ENCODE measurements around the gene AHRR.
"Not testable (repeated sequence)": the region's sequence is repeated elsewhere in the genome, so short reads cannot be mapped to it uniquely, and the experiment has no call there.

Gene AHRR

DNA sequence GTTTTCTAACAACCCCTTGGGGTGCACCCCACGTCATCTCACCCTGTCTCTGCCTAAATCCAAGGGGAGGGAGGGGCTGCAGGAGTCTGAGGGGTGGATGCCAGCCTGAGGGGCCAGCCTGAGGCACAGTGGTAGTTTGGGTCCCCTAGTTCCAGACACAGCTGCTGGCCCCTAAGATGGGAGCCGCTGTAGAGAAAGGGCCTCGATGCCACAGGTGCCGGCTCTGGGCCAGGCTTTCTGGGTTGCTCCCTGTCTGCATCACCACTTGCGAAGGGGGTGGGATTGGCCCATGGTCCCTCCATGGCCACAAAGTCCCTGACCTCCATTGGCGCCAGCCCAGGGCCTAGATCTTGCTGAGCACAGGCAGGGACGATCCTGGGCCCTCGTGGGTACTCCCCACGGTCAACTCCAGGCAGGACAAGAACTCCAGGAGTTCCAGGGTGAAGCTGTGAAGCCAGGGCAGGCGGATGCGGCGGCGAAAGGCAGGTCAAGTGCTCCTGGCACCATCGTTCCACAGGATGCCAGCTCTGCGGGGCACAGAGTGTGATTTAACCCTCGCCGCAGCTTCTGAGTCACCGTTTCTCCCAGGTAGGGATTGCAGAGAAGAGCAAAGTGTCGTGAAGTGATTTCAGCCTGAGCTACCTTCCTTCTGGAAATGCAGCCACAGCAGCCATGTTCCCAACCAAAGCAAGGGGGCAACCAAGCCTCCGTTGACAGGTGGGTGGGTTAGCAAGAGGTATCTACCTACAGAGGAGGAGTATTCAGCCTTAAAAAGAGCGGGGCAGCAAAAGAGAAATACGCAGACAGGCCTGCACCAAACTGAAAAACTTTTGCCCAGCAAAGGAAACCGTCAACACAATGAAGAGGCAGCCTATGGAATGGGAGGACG is 79.9 kb downstream of the AHRR start:
- H3K4me3 ChIP-seq (ENCODE audit: low read depth, low read length), result no peak overlapping the region
- TF ChIP-seq, protein P1, sequence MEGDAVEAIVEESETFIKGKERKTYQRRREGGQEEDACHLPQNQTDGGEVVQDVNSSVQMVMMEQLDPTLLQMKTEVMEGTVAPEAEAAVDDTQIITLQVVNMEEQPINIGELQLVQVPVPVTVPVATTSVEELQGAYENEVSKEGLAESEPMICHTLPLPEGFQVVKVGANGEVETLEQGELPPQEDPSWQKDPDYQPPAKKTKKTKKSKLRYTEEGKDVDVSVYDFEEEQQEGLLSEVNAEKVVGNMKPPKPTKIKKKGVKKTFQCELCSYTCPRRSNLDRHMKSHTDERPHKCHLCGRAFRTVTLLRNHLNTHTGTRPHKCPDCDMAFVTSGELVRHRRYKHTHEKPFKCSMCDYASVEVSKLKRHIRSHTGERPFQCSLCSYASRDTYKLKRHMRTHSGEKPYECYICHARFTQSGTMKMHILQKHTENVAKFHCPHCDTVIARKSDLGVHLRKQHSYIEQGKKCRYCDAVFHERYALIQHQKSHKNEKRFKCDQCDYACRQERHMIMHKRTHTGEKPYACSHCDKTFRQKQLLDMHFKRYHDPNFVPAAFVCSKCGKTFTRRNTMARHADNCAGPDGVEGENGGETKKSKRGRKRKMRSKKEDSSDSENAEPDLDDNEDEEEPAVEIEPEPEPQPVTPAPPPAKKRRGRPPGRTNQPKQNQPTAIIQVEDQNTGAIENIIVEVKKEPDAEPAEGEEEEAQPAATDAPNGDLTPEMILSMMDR (IDR thresholded peaks at IDR 0.05; ENCODE audit: insufficient read depth, low read depth, low read length, missing control alignments), result no peak
- no peak for DNase-seq (ENCODE audit: low read depth)

DNA sequence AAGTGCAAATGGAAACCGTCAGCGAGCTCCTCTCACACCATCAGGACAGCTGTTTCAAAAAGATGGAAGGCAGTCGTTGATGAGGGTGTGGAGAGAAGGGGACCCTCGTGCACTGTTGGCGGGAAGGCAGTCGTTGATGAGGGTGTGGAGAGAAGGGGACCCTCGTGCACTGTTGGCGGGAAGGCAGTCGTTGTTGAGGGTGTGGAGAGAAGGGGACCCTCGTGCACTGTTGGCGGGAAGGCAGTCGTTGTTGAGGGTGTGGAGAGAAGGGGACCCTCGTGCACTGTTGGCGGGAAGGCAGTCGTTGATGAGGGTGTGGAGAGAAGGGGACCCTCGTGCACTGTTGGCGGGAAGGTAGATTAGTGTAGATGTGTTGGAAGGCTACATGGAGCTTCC is 80.7 kb downstream of the AHRR start:
- DNase-seq (ENCODE audit: low read depth), result not testable (repeated sequence)

DNA sequence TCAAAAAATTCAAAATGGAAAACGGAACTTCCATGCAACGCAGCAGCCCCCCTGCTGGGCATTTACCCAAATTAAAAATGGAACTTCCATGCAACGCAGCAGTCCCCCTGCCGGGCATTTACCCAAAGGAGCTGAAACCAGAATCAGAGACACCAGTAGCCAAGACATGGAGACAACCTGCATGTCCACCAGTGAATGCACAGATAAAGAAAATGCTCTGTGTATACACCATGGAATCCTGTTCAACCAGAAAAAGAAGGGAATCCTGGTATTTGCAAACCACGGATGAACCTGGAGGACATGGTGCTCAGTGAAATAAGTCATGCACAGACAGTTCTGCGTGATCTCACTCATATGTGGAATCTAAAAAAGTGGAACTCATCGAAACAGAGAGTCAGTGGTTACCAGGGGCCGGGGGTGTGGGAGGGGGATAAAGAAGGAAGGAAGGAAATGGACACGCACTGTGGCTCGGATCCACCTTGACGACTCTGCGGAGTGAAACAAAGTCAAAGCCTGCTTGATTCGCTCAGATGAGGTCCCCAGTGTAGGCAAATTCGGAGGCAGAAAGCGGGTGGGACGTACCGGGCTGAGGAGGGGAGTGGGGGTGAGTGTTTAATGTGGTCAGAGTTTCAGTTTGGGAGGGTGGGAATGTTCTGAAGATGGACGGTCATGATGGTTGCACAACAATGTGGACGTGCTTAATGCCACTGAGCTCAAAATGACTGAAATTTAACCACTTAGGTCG is 81.3 kb downstream of the AHRR start:
- TF ChIP-seq, protein P1 (IDR thresholded peaks at IDR 0.05; ENCODE audit: insufficient read depth, low read depth, low read length, missing control alignments), result no peak
- peak; percentile 92 for DNase-seq (ENCODE audit: low read depth)
- H3K4me3 ChIP-seq (ENCODE audit: low read depth, low read length), result no peak overlapping the region

More for the DNA sequence above, 80.7 kb downstream of the AHRR start:
- not testable (repeated sequence) for H3K4me3 ChIP-seq (ENCODE audit: low read depth, low read length)

DNA sequence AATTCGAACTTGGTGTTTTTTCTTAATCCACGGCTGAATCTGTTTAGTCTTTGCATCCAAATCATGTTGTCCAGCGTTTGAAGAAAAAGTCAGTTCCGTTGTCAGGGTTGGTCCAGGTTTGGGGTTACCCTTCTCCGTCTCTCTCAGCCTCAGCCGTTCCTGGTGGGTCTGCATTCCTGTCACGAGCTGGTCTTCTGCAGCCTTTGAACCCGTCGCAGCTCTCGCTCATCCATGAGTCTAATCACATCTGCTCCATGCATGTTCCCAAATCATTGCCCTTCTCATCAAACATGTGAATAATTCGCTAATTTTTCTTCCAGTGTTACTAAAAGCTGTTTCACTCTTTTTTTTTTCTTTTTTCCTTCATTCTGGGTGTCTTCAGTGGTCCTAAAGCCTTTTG is 82.5 kb downstream of the AHRR start:
- TF ChIP-seq, protein P1 (IDR thresholded peaks at IDR 0.05; ENCODE audit: insufficient read depth, low read depth, low read length, missing control alignments), result no peak
- H3K4me3 ChIP-seq (ENCODE audit: low read depth, low read length), result no peak overlapping the region
- no peak for DNase-seq (ENCODE audit: low read depth)

DNA sequence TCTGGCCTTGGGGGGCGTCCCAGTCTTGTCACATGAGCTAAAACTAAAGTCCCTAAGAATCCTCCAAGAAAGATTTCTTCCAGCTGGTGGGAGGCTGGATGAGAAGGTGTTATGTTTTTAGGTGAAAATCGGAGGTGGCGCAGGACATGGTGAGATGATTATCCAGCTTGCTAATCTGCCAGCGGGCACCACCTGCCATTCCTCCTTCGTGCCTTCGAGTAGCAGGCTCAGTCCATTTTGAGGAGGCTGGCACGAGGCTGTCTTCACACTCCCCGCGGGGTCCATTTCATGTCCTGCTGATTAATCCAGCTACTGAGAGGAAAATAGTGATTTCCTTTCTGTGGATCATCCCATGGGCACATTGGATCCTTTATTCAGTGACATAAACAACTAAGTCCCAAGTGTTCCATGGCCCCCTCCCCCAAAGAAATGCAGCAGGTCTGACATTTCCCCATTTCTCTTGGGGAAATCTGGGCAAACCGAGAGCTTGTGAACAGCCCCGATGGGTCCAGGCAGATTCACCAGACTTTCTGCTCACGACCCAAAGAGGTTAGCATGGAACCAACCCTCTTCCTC is 83.2 kb downstream of the AHRR start:
- no peak for DNase-seq (ENCODE audit: low read depth)
- TF ChIP-seq, protein P1 (IDR thresholded peaks at IDR 0.05; ENCODE audit: insufficient read depth, low read depth, low read length, missing control alignments), result no peak
- H3K4me3 ChIP-seq (ENCODE audit: low read depth, low read length), result no peak overlapping the region

DNA sequence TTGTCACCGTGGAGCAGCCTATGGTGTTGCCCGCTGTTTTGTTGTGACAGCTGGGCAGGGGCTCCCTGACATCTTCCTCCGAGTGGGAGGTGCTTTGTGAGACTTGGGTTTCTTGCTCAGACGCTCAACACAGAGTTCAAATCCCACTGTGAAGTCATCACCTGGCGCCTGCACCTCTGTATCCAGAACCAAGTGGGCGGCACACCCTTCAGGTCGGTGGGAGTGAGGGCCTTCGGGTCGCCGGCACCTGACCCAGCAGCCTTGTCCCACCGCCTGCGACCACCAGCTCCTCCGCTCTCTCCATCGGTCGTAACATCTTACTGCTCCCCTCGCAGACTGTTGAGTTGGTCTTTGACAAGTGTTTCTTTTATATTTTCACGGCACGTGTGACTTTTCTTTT is 83.9 kb downstream of the AHRR start:
- H3K4me3 ChIP-seq (ENCODE audit: low read depth, low read length), result no peak overlapping the region
- DNase-seq (ENCODE audit: low read depth), result no peak
- TF ChIP-seq, protein P1 (IDR thresholded peaks at IDR 0.05; ENCODE audit: insufficient read depth, low read depth, low read length, missing control alignments), result no peak

DNA sequence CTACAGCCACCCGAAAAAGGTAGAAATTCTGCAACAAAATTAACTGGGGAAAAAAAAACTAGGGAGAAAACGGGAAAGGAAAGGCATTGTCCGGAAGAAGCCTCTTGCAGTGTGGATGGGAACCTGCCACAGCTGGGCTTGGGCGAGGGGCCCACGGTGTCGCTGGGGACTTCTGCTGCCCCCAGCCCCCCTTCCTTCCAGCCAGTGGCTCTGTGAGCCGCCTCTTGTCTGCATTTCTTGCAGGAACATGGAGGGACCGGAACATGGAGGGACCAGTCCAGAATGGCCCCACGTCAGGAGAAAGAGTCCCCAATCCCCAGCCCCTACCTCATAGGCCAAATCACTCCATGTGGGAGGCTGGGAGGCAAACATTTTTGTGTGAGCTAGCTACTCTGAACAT is 84.5 kb downstream of the AHRR start:
- no peak for DNase-seq (ENCODE audit: low read depth)
- no peak overlapping the region for H3K4me3 ChIP-seq (ENCODE audit: low read depth, low read length)
- TF ChIP-seq, protein P1 (IDR thresholded peaks at IDR 0.05; ENCODE audit: insufficient read depth, low read depth, low read length, missing control alignments), result no peak
